Peyer's patch (tissue), 4 donors: Measurements from ENCODE around the gene DDR2. TPM values are rescaled to one million over a fixed set of nuclear protein-coding genes. Genes with fewer than 3 reads are reported as not detected.
A peak's percentile ranks its signal among the peaks of the same experiment; 100 is the strongest.

Experiments
- DNase-seq, 3 donors: peaks; one replicate each; pipeline ENCODE4 v3.0.0-alpha.2; 2017 to 2019
- H3K27ac ChIP-seq, 4 donors: fragments of 200-600 bp; sonication (generic); one replicate each; pipeline ENCODE4 v1.5.1; 2016 to 2019
- H3K27me3 ChIP-seq, 2 donors: fragments of 200-600 bp; sonication (generic); one replicate each; pipeline ENCODE4 v1.5.1; 2019
- H3K36me3 ChIP-seq, 3 donors: fragments of 200-600 bp; sonication (generic); one replicate each; pipeline ENCODE4 v1.5.1; 2016 to 2019
- H3K4me1 ChIP-seq, 4 donors: fragments of 200-600 bp; sonication (generic); one replicate each; pipeline ENCODE4 v1.5.1; 2016 to 2019
- H3K4me3 ChIP-seq, 4 donors: fragments of 200-600 bp; sonication (generic); 1 replicate in 3 of 4; 2 replicates in 1 of 4; pipeline ENCODE4 v1.5.1; 2016 to 2019; ENCODE audit warnings: mild to moderate bottlenecking in 1 of 4
- H3K9me3 ChIP-seq, 4 donors: fragments of 200-600 bp; sonication (generic); one replicate each; pipeline ENCODE4 v1.5.1; 2016 to 2019; ENCODE audit warnings: mild to moderate bottlenecking in 1 of 4
- POLR2A ChIP-seq, 2 donors: fragments of 450-650 bp; IDR thresholded peaks; one replicate each; pipeline ENCODE4 v1.5.1; 2017; ENCODE audit warnings: antibody characterized with exemption in 2 of 2, mild to moderate bottlenecking in 2 of 2, moderate library complexity in 2 of 2
- total RNA-seq, 4 donors: library from RNA; depleted of rRNA; stranded (reverse); fragments of >200 nt; gene quantifications; one replicate each; pipeline ENCODE4 v1.1.0, GENCODE V29; 2016
- TF ChIP-seq, protein P1 (sequence below), 6 experiments: fragments of 450-650 bp in 4 of 6; fragments of 200-600 bp in 2 of 6; sonication (generic) in 1 of 6; IDR thresholded peaks; one replicate each; pipeline ENCODE4 v1.5.1; 2017 to 2019; ENCODE audit warnings: antibody characterized with exemption in 6 of 6, mild to moderate bottlenecking in 3 of 6, moderate library complexity in 1 of 6

The DDR2 gene
- total RNA-seq, 4 donors from 2014 or later = 14.9 to 112 (median 37.2) TPM

DNA sequence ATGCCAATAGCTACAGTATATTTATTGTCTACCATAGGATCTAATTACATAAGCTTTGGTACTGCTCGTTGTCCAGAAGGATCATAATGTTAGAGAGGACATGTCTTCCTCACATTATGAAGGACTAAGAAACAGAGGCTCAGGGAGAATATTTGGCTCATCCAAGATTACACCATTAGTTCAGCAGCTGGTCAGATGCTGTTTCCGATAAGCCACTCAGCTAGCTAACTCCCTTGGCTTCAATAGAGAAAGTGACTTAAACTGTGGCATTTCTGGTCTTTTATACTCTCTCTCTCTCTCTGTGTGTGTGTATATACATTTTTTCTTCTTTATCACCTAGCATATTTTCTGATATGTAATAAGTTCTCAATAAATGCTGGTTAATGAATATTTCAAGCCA is 70.4 kb downstream of the DDR2 start:
- DNase-seq = no peak
- Histone ChIP-seq H3K4me3 (no peak overlapping the region), H3K27ac (no peak overlapping the region), H3K36me3 (no peaks in the 10 kb centered on the region), H3K9me3 (no peaks in the 10 kb centered on the region), H3K27me3 (no peaks in the 10 kb centered on the region), H3K4me1 (peaks cover 0 to 9% (median 0%) of the 10 kb centered on the region in 4 donors)
- TF ChIP-seq, protein P1, sequence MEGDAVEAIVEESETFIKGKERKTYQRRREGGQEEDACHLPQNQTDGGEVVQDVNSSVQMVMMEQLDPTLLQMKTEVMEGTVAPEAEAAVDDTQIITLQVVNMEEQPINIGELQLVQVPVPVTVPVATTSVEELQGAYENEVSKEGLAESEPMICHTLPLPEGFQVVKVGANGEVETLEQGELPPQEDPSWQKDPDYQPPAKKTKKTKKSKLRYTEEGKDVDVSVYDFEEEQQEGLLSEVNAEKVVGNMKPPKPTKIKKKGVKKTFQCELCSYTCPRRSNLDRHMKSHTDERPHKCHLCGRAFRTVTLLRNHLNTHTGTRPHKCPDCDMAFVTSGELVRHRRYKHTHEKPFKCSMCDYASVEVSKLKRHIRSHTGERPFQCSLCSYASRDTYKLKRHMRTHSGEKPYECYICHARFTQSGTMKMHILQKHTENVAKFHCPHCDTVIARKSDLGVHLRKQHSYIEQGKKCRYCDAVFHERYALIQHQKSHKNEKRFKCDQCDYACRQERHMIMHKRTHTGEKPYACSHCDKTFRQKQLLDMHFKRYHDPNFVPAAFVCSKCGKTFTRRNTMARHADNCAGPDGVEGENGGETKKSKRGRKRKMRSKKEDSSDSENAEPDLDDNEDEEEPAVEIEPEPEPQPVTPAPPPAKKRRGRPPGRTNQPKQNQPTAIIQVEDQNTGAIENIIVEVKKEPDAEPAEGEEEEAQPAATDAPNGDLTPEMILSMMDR (IDR thresholded peaks at IDR 0.05) = no peak
- no peak for TF ChIP-seq POLR2A (IDR thresholded peaks at IDR 0.05)

DNA sequence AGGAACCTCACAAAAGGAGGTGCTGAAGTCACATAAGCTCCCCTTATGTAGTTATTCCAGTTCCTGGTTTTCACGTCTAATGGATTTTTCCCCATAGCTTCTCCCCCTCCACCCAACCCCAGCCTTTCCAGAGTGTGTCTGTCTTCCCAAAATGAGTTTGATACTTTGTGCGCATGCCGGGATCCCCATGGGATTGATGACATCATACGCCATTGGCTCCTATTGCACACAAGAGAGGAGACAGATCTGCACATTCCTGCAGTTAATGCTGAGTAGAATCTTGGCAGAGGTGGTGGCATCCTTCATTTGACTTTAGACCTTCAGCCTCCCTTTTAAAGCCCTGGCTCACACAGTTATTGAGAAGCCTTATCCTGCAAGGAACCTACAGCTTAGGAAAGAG is 71.4 kb downstream of the DDR2 start:
- Histone ChIP-seq H3K4me3 (no peak overlapping the region), H3K36me3 (no peaks in the 10 kb centered on the region), H3K27ac (no peak overlapping the region), H3K27me3 (no peaks in the 10 kb centered on the region), H3K9me3 (no peaks in the 10 kb centered on the region), H3K4me1 (peaks cover 0 to 6% (median 0%) of the 10 kb centered on the region in 4 donors)
- TF ChIP-seq, protein P1 (IDR thresholded peaks at IDR 0.05) = no peak
- TF ChIP-seq POLR2A (IDR thresholded peaks at IDR 0.05) = no peak
- no peak for DNase-seq

DNA sequence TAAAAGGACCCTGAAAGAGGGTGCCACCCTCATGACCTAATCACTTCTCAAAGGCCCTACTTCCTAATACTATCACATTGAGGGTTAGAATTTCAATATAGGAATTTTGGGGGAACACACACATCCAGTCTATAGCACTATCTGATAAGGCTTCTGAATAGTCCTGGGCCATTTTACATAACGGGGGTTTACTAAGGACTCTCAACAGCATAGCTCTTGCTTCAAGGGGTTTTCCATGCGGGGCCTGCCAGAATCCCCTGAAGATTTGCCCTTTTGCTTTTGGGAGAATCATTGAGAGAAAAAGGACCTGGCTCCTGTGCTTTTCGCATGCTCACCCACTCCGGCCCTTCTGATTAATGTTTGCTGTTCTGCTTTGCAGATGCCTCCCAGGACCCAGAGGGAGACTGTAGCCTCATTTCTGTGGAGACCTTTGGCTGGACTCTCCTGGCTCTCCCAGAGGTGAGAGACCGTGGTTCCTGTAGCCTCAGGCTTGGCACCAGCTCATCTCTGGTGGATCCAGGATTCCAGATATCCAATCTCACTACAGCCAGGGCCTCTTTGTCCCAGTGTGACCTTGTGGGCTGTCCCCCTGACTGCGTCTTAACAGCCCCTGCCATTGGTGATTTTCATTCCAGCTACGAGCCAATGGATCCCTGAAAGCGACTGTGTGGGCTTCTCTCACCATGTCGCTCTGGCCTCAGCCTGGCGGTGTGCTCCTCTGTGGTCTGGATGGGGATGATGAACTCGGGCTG is 72.6 kb downstream of the DDR2 start:
- DNase-seq = no peak
- TF ChIP-seq POLR2A (IDR thresholded peaks at IDR 0.05) = no peak
- TF ChIP-seq, protein P1 (IDR thresholded peaks at IDR 0.05) = no peak

DNA sequence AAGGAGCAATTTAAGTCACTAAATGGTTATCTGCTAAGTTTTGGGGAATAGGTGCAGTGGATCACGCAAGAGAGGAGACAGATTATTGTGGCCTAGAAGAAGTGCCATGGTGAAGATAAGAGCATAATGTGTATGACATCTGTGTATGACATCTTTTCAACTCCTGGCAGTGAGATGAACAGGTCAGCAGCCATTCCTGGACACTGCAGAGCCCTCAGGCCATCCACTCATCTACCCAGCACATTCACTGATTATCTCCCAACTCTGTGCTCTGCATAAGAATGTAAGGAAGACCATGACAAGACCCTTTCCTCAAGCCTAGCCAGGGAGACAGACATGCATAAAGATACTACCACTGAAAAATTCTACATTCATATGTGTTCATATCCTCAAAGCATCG is 73.7 kb downstream of the DDR2 start:
- H3K36me3 ChIP-seq = no peaks in the 10 kb centered on the region
- DNase-seq = no peak
- TF ChIP-seq POLR2A (IDR thresholded peaks at IDR 0.05) = no peak
- TF ChIP-seq, protein P1 (IDR thresholded peaks at IDR 0.05) = no peak
- no peak overlapping the region for H3K4me3 ChIP-seq
- H3K27ac ChIP-seq = no peak overlapping the region
- H3K9me3 ChIP-seq = no peaks in the 10 kb centered on the region
- peaks cover 0 to 16% (median 0%) of the 10 kb centered on the region in 4 donors for H3K4me1 ChIP-seq
- no peaks in the 10 kb centered on the region for H3K27me3 ChIP-seq

More for the DNA sequence above, 72.6 kb downstream of the DDR2 start:
- Histone ChIP-seq H3K4me1 (peaks cover 0 to 16% (median 0%) of the 10 kb centered on the region in 4 donors), H3K27ac (peak overlapping the region in 1 of 4 donors; percentile 38), H3K36me3 (no peaks in the 10 kb centered on the region), H3K4me3 (no peak overlapping the region), H3K27me3 (no peaks in the 10 kb centered on the region), H3K9me3 (no peaks in the 10 kb centered on the region)

DNA sequence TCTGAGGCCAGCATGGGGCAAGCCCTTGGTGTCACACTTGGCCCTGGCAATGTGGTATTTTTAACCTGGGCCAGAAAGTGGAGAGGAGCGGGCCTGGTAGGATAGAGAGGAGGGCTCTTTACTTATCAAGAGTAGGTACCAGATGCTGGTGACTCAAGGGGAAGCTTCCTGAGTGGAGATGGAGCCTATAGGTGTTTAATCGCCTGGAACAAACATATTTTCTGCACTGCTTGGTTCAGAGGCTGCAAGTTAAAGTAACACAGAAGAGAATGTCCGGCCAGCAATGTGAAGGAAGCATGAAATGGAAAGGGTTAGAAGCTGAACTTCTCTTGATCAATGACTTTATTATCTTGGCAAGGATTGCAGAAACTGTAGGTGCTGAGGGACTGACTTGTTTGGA is 74.3 kb downstream of the DDR2 start:
- Histone ChIP-seq H3K4me1 (peaks cover 0 to 16% (median 0%) of the 10 kb centered on the region in 4 donors), H3K9me3 (no peaks in the 10 kb centered on the region), H3K4me3 (no peak overlapping the region), H3K36me3 (no peaks in the 10 kb centered on the region), H3K27ac (no peak overlapping the region), H3K27me3 (no peaks in the 10 kb centered on the region)
- DNase-seq = no peak
- no peak for TF ChIP-seq POLR2A (IDR thresholded peaks at IDR 0.05)
- TF ChIP-seq, protein P1 (IDR thresholded peaks at IDR 0.05) = no peak
